WERI-Rb-1 (cell line): ENCODE data around the gene GZMA.

Experiments
- DNase-seq: peaks from one replicate; pipeline ENCODE4 v3.0.0-alpha.2; 2020
- H3K27ac ChIP-seq: fragments of 250-450 bp; sonication (Bioruptor Pico); 2 replicates; pipeline ENCODE4 v1.5.1; 2020; ENCODE audit warnings: mild to moderate bottlenecking, moderate library complexity
- H3K27me3 ChIP-seq: fragments of 250-450 bp; sonication (Bioruptor Pico); 2 replicates; pipeline ENCODE4 v1.5.1; 2021; ENCODE audit warnings: mild to moderate bottlenecking, low read depth, moderate library complexity; ENCODE audit not compliant: insufficient read depth, severe bottlenecking
- H3K36me3 ChIP-seq: fragments of 250-450 bp; sonication (Bioruptor Pico); 2 replicates; pipeline ENCODE4 v1.5.1; 2020; ENCODE audit warnings: mild to moderate bottlenecking, moderate library complexity
- H3K4me3 ChIP-seq: 2 replicates; pipeline ENCODE4 v1.5.1; 2011; ENCODE audit warnings: low read depth, mild to moderate bottlenecking, control low read depth, low read length
- H3K9me3 ChIP-seq: fragments of 250-450 bp; sonication (Bioruptor Pico); 2 replicates; pipeline ENCODE4 v1.5.1; 2021; ENCODE audit warnings: mild to moderate bottlenecking, moderate library complexity; ENCODE audit not compliant: severe bottlenecking
- TF ChIP-seq, protein P1 (sequence below): IDR thresholded peaks from 2 replicates; pipeline ENCODE4 v1.5.1; 2011; ENCODE audit warnings: low read depth, mild to moderate bottlenecking, control low read depth, inconsistent platforms, low read length

GZMA gene

DNA sequence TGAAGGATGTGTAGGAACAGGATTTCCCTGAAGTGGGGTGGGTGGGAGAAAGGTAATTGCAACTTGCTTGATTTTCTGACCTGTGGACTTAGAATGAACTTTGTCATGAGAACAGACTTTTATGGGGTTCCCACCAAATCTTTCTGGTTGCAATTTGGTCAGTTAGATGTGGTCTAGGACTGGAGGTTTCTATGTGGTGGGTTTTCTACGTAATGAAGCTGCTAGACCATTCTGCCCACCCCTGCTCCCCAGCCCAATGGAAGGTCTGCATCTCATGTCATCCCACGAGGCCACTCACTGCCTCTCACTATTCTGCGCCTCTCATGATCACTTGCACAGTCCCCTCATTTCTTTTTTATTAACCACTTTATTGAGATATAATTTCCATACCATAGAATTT lies 37.9 kb upstream of the GZMA start:
- Histone ChIP-seq H3K9me3 (no peaks in the 10 kb centered on the region), H3K27ac (no peak overlapping the region), H3K4me3 (no peak overlapping the region), H3K36me3 (no peaks in the 10 kb centered on the region), H3K27me3 (peaks cover 71% of the 10 kb centered on the region)
- no peak for DNase-seq
- TF ChIP-seq, protein P1, sequence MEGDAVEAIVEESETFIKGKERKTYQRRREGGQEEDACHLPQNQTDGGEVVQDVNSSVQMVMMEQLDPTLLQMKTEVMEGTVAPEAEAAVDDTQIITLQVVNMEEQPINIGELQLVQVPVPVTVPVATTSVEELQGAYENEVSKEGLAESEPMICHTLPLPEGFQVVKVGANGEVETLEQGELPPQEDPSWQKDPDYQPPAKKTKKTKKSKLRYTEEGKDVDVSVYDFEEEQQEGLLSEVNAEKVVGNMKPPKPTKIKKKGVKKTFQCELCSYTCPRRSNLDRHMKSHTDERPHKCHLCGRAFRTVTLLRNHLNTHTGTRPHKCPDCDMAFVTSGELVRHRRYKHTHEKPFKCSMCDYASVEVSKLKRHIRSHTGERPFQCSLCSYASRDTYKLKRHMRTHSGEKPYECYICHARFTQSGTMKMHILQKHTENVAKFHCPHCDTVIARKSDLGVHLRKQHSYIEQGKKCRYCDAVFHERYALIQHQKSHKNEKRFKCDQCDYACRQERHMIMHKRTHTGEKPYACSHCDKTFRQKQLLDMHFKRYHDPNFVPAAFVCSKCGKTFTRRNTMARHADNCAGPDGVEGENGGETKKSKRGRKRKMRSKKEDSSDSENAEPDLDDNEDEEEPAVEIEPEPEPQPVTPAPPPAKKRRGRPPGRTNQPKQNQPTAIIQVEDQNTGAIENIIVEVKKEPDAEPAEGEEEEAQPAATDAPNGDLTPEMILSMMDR: no peak

DNA sequence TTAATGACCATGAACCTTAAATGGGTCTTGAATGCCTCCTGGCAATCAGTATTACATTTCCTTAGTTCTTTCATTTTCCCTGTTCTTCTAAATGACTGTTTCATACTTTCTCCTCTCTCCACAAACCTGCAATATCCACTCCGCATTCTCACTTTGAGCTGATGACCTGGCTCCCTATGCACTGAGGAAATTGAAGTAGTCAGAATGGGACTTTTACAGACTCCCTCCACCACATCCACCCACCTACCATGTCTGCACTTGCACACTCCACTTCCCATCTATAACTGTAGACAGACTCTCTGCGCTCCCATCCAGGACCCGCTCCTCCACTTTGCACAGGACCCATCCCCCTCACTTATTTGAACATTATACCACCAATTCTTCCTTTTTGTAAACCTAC lies 36.2 kb upstream of the GZMA start:
- no peak for DNase-seq
- H3K36me3 ChIP-seq: no peaks in the 10 kb centered on the region
- H3K27me3 ChIP-seq: peaks cover 70% of the 10 kb centered on the region
- no peak overlapping the region for H3K27ac ChIP-seq
- no peaks in the 10 kb centered on the region for H3K9me3 ChIP-seq
- no peak overlapping the region for H3K4me3 ChIP-seq
- TF ChIP-seq, protein P1: no peak

DNA sequence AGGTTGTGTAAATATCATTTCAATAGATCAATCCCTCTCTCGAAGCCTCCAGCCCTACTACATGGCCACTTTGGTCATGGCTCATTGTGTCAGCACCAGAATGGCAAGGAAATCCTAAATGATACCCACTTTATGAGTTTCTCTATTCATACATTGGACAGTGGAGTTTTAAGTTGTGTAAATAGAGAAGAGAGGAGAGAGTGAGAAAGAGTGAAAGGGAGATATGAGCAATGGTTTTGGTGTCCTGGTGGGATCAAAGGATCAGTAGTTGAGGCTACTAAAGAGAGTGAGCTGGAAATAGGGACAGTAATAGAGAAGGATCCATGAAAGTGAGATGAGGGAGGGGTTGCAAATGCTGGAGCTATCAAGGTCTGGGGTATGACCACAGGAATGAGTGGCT lies 31.5 kb upstream of the GZMA start:
- DNase-seq: no peak
- TF ChIP-seq, protein P1: no peak
- H3K9me3 ChIP-seq: no peaks in the 10 kb centered on the region
- peaks cover 50% of the 10 kb centered on the region for H3K27me3 ChIP-seq
- H3K27ac ChIP-seq: no peak overlapping the region
- H3K36me3 ChIP-seq: no peaks in the 10 kb centered on the region
- H3K4me3 ChIP-seq: no peak overlapping the region

DNA sequence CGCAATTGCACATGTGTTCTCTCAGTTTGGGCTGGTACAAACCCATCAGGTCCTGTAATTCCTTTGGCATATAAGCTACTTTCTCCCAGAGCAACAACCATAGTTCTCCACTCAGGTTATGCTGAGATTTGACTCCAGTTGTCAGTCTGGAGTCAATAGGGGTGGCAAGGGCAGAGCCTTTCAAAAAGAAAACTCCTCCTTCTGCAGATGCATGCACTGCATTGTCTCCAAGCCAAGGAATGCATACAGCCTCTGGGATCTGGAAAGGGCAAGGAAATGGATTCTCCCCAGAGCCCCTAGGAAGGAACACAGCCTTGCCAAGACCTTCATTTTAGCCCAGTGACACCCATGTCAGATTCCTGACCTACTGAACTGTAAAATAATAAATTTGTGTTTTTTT lies 31.0 kb upstream of the GZMA start:
- H3K4me3 ChIP-seq: no peak overlapping the region
- DNase-seq: no peak
- H3K27ac ChIP-seq: no peak overlapping the region
- peaks cover 46% of the 10 kb centered on the region for H3K27me3 ChIP-seq
- H3K9me3 ChIP-seq: no peaks in the 10 kb centered on the region
- TF ChIP-seq, protein P1: no peak
- H3K36me3 ChIP-seq: no peaks in the 10 kb centered on the region

DNA sequence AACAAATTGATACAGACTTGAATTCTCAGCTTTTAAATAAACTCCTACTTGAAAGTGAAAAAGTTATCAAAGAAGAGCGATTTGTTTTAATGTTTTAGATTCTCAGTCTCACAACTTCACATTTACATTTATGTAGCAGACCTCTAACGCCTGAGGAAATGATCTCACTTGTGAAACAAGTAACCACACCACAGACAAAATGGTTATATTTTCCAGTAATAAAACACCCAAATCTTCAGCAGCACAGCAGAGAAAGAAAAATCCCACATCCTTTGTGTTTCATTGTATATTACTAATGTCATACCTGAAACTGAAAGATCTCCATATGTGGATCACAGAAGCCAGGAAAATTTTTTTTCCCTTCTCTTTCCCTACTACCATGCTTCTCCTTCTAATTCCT lies 29.8 kb upstream of the GZMA start:
- no peak overlapping the region for H3K4me3 ChIP-seq
- no peaks in the 10 kb centered on the region for H3K9me3 ChIP-seq
- TF ChIP-seq, protein P1: no peak
- no peaks in the 10 kb centered on the region for H3K36me3 ChIP-seq
- no peak for DNase-seq
- no peak overlapping the region for H3K27ac ChIP-seq
- H3K27me3 ChIP-seq: peaks cover 38% of the 10 kb centered on the region

DNA sequence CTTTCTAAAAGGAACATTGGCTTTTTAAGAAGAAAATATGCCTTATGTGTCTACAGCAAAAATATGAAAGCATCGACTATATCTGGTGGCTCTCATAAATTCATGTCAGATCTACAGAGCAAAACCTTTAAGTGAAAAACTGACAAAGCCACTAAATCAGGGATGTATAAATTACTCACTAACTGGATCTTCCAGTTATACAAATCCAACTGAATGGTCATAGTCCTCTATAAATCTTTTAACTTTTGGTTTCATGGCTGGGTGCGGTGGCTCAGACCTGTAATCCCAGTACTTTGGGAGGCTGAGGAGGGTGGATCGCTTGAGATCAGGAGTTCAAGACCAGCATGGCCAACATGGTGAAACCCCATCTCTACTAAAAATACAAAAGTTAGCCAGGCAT lies 29.2 kb upstream of the GZMA start:
- Histone ChIP-seq H3K27me3 (peaks cover 37% of the 10 kb centered on the region), H3K4me3 (no peak overlapping the region), H3K27ac (no peak overlapping the region), H3K9me3 (no peaks in the 10 kb centered on the region), H3K36me3 (no peaks in the 10 kb centered on the region)
- TF ChIP-seq, protein P1: no peak
- no peak for DNase-seq
